ENCODE results near the gene NEDD4L. TPM values are rescaled to one million over a fixed set of nuclear protein-coding genes. Genes with fewer than 3 reads are reported as not detected.

The NEDD4L gene
- total RNA-seq, 1 donor from 2014 or later = 3.7 TPM

- intact Hi-C loops (cut with micrococcal nuclease) = no loop called here
Measured at GRCh38 chr18:58391231-58391825, 347.3 kb downstream of the NEDD4L start.

- intact Hi-C loops (cut with micrococcal nuclease) = no loop called here
Measured at GRCh38 chr18:58391932-58392323, 347.9 kb downstream of the NEDD4L start.

- intact Hi-C loops (cut with micrococcal nuclease) = no loop called here
Measured at GRCh38 chr18:58392324-58393000, 348.4 kb downstream of the NEDD4L start.

DNA sequence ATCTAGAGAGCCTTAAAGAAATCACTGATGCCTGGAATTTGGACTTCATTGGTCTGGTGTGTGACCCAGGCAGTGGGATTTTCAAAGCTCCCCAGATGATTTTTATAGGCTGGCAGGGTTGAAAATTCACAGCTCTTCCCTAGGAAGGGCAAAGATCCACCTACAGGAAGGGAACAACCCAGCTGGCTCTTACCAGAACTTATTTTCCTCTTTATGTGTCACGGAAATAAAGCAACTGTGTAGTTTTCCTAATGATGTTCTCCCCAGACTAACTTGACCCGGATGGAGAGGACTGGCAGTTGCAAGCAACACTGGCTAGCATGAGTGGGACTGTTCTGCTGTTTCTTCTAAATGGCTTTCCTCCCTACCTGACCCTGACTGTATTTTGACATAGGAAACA lies 349.3 kb downstream of the NEDD4L start:
- intact Hi-C loops (cut with micrococcal nuclease) = no loop called here

DNA sequence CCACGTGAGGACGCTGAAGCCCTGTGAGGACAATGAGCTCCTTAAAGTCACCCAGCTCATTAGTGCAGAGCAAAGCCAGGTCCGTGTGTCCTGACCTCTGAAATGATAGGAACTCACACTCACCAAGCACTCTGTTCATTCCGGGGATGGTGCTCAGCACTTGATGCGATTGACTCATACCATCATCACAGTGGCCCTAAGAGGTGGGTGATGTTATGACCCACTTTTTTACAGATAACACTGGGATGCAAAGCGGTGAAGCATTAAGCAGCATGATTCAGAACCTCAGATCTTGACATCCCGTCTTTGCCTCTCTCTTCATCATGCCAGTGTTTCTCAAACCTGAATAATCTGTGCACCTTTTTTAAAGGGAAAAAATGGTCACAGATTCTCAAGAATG lies 350.0 kb downstream of the NEDD4L start:
- intact Hi-C loops (cut with micrococcal nuclease) = no loop called here

GRCh38 chr18:58394602-58395425 lies 350.8 kb downstream of the NEDD4L start:
- intact Hi-C loops (cut with micrococcal nuclease) = no loop called here

GRCh38 chr18:58396144-58396543 lies 352.1 kb downstream of the NEDD4L start:
- intact Hi-C loops (cut with micrococcal nuclease) = no loop called here

GRCh38 chr18:58396966-58397365 lies 352.9 kb downstream of the NEDD4L start:
- intact Hi-C loops (cut with micrococcal nuclease) = no loop called here

- intact Hi-C loops (cut with micrococcal nuclease) = no loop called here
Measured at GRCh38 chr18:58397385-58398132, 353.5 kb downstream of the NEDD4L start.

GRCh38 chr18:58398648-58399398 lies 354.8 kb downstream of the NEDD4L start:
- intact Hi-C loops (cut with micrococcal nuclease) = no loop called here

DNA sequence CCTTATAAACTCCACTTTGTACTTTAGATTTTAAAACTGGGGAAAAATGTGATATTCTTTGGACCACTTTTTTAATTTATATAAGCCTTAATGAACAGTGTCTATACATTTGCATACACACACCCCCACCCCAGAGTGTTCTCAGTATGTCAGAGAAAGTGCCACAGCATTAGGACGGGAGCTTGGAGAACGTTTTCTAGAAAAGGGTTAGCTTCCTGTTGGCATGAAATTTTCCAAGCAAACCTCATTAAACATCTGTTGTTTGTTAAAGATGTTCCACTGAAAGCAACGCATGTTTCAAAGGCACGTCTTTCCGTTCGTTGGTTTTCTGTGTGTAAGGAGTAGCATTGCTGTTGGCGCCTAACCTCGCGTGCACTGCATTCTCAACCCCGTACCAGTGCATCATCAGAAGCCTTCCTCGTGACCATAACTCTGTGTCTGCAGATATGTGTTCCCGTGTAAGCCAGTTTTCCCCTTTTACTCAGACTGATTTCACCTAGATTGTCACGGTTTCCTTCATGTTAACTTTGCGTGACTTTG lies 356.4 kb downstream of the NEDD4L start:
- intact Hi-C loops (cut with micrococcal nuclease) = loop anchor here (1.0 to 2.0 kb wide), 2 partner anchors 93 to 364 kb away; no protein-coding TSS in a partner anchor

- intact Hi-C loops (cut with micrococcal nuclease) = loop anchor here (2.0 kb wide), 1 partner anchor 364 kb away; no protein-coding TSS in a partner anchor
Measured at GRCh38 chr18:58401191-58401590, 357.2 kb downstream of the NEDD4L start.

DNA sequence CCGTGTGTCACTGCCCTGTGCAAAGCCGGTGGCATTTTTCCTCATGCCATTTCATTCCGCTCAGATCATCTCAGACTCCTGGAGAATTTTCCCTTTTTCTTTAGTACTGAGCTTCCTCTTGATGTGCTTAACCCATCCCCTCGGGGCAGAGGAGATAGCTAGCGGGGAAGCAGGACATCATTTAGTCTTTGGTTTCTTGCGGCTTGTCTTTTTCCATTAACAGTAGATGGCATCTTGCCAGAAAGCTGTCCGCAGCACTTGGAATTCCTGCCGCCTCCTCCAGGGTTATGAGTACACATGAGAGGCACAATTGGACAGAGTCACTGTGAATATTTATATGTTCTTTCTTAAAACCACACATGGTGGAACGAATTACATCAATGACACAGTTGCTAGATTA lies 358.2 kb downstream of the NEDD4L start:
- intact Hi-C loops (cut with micrococcal nuclease) = no loop called here

DNA sequence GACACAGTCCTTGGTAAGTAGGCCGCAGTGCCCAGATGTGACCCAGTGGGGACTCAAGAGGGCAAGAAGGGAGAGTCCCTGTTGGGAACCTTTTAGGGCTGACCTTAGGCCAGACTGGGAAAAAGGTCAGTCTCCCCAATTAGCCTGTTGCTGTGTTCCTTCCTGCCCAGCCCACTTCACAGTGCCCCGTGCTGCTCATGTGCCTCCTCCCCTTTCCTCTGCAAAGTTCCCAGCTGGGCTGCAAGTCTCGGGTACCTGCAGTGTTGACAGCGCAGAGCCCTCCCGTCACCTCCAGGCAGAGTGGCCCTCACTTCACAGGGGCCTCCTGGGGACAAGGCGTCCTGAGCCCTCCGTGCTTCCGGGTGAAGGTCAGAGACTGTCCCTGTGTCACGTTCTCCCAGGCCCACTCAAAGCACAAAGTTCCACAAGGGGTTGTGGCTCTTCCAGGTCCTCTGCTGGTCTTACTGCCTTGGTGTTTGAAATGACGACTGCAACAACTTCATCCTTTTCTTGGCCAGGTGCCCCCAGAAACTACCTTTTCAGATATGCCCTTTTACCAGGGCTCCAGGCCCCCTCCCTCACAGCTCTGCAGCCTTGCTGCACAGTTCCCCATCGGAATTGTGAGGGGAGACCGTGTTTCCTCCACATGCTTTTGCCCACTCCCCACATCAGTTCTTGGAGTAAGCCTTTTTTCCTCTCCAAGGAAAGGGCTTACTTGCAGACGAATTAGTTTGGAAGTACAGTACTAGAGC lies 359.1 kb downstream of the NEDD4L start:
- intact Hi-C loops (cut with micrococcal nuclease) = no loop called here

DNA sequence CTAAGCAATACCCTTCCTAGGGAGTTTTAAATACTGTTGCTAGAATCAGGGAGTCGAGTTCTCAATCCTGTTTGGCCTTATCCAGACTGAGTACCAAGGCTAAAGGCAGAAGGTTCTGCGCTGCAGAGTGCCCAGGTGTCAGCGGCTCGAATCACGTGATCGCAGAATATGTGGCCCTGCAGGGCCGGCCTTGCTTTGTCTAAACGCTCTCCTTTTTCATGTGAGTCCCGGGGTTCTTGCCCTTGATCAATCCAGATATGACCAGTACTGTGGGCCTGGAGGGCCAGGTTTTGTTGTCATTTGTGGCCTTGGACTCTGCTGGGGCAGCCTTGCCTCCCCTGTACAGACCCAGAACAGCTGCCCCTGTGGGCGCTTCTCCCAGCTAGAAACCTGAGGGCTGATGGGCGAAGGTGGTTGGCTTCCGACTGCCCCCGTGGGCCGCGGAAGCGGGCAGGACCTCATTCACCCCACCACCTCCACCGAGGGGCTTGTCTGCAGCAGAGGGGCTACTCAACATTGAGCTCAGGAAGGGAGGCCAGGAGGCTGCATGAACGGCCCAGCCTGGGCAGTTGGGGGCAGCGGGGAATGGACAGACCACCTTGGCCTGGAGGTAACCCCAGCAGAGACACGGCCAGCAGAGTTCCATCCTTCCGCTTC lies 359.9 kb downstream of the NEDD4L start:
- intact Hi-C loops (cut with micrococcal nuclease) = no loop called here

DNA sequence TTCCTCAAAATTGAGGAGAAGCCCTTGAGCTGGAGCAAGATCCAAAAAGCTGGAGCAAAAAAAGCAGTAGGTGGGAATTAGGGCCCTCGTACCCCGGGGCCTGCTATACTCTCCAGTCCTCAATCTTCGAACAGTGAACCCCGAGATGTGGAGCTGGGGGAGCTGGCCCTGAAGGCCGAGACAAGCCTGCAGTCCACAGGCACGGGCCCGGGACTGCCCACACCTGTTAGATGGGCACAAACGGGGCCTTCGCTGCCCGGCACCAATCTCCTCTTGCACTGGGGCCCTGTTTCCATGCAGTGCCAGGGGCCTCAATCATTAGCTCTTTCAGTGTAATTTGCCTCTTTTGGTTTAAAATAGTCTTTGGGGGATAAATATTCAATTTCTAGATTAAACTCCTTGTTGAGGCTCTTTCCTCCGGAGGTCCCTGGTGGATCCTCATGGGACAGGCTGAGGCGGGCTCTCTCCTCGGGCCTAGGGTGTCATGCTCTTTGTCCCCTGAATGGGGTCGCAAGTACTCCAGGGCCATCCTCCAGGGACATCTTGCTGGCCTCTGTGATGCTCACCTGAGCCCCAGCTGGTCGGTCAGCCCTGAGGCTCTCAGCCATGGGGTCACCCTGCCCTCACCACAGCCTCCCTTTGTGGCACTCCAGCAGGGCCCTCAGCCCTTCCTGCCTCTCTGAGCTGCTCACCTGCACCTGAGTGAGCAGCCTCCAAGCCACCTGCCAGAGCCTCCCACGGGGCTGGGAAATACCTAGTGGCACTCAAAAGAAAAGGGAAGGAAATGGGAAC lies 361.3 kb downstream of the NEDD4L start:
- intact Hi-C loops (cut with micrococcal nuclease) = no loop called here

GRCh38 chr18:58407263-58407648 lies 363.2 kb downstream of the NEDD4L start:
- intact Hi-C loops (cut with micrococcal nuclease) = no loop called here

DNA sequence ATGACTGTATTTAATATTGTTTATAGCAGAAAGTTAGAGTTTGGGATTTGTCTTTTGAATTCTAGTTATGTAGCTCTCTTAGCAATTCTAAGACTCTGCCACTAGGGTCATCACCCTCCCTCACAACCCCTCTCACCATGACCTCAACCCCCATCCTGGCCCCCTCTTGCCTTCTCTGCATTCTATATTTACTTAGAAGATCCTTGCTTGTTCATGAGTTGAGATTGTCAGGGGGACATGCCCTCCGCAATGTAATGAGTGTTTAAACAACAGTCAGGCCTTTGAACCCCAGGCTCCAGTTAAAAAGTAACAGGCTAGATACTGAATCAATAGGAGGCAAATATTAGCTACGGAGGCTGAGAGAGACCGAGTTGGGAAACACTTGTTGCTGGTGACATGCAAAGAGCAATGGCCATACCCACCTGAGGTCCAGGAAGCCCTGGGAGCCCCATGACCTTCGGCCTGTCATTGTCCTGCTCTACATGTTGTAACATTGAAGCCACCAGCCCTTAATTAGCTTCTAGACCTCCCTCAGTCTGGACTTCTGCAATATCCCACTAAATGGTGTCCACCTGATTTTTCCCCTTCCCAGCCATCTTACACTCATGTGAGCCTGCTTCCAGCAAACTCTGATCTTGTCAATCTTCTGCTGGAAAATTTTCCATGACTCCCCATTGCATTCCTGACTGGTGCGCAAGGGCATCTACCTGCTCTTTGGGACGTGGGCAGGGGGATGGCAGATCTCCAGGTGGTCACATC lies 363.8 kb downstream of the NEDD4L start:
- intact Hi-C loops (cut with micrococcal nuclease) = no loop called here

Data from T-helper 2 cell treated with Interferon-gamma antibody and Interleukin-4, amounts not matched to agents 100 ng/mL and 5 ng/mL, for 36 hours (primary cell).